Endodermal cell (in vitro differentiated cells): ENCODE measurements around the gene POLR1D. TPM values are rescaled to one million over a fixed set of nuclear protein-coding genes. Genes with fewer than 3 reads are reported as not detected.
"Not testable (repeated sequence)": the region's sequence is repeated elsewhere in the genome, so short reads cannot be mapped to it uniquely, and the experiment has no call there.

Experiments
- DNase-seq: peaks from one replicate; pipeline ENCODE4 v3.0.0-alpha.2; 2017
- H3K27ac ChIP-seq: 2 replicates; pipeline ENCODE4 v1.5.1; 2013; ENCODE audit warnings: mild to moderate bottlenecking, low read depth, low read length, moderate library complexity
- H3K27me3 ChIP-seq: 2 replicates; pipeline ENCODE4 v1.6.1; 2013; ENCODE audit warnings: mild to moderate bottlenecking, low read length, moderate library complexity; ENCODE audit not compliant: insufficient read depth, control insufficient read depth, poor library complexity, severe bottlenecking
- H3K36me3 ChIP-seq: 2 replicates; pipeline ENCODE4 v1.7.0; 2013; ENCODE audit warnings: mild to moderate bottlenecking, low read length, moderate library complexity; ENCODE audit not compliant: control insufficient read depth, insufficient read depth
- H3K4me1 ChIP-seq: one replicate; pipeline ENCODE4 v1.7.0; 2013; ENCODE audit warnings: low read length; ENCODE audit not compliant: control insufficient read depth, insufficient read depth
- H3K4me3 ChIP-seq: 2 replicates; pipeline ENCODE4 v1.5.1; 2013; ENCODE audit warnings: mild to moderate bottlenecking, low read length, moderate library complexity
- H3K9ac ChIP-seq: 2 replicates; pipeline ENCODE4 v1.6.1; 2013; ENCODE audit warnings: mild to moderate bottlenecking, low read length, moderate library complexity; ENCODE audit not compliant: poor library complexity, severe bottlenecking; ENCODE audit errors: extremely low read depth
- H3K9me3 ChIP-seq: 2 replicates; pipeline ENCODE4 v1.6.1; 2013; ENCODE audit warnings: mild to moderate bottlenecking, low read length, moderate library complexity; ENCODE audit not compliant: control insufficient read depth
- H3K27ac Mint-ChIP-seq: 2 replicates; pipeline ENCODE4 v1.8.0; 2020; ENCODE audit warnings: mixed read lengths
- H3K27me3 Mint-ChIP-seq: 2 replicates; pipeline ENCODE4 v1.8.0; 2021; ENCODE audit warnings: mild to moderate bottlenecking, mixed read lengths; ENCODE audit not compliant: insufficient read depth
- H3K36me3 Mint-ChIP-seq: 2 replicates; pipeline ENCODE4 v1.8.0; 2020; ENCODE audit warnings: low read depth, mixed read lengths
- H3K4me1 Mint-ChIP-seq: 2 replicates; pipeline ENCODE4 v1.8.0; 2020; ENCODE audit warnings: mixed read lengths
- H3K4me3 Mint-ChIP-seq: 2 replicates; pipeline ENCODE4 v1.8.0; 2020; ENCODE audit warnings: mild to moderate bottlenecking, moderate library complexity, mixed read lengths
- H3K9me3 Mint-ChIP-seq: 2 replicates; pipeline ENCODE4 v1.8.0; 2020; ENCODE audit warnings: mild to moderate bottlenecking, mixed read lengths
- WGBS, 2 experiments: methylation state at CpG; one replicate each; pipeline versions ENCODE4 v1.1.5 to v1.1.7; 2013; ENCODE audit warnings: missing lambda C conversion rate in 2 of 2, mixed read lengths in 1 of 2; ENCODE audit not compliant: insufficient coverage in 1 of 2, insufficient read length in 1 of 2; 5-methylcytosine and 5-hydroxymethylcytosine counted together
- total RNA-seq, 2 donors: library from RNA; stranded (reverse); fragmentation: NEBNext Ultra II Directional in 1 of 2; extraction: Animal tissue kit (Norgen Biotek cat#: 25700) in 1 of 2; gene quantifications; 2 replicates in 1 of 2; 3 replicates in 1 of 2; pipeline ENCODE4 v1.2.1, GENCODE V29; 2021
- TF ChIP-seq, protein P1 (sequence below): fragments of 200-600 bp; sonication (generic); conservative IDR thresholded peaks from 2 replicates; pipeline ENCODE4 v1.5.0; 2021; ENCODE audit warnings: antibody characterized with exemption, mild to moderate bottlenecking

Gene POLR1D
- total RNA-seq, 2 donors from 2014 or later = 135 to 136 TPM

DNA sequence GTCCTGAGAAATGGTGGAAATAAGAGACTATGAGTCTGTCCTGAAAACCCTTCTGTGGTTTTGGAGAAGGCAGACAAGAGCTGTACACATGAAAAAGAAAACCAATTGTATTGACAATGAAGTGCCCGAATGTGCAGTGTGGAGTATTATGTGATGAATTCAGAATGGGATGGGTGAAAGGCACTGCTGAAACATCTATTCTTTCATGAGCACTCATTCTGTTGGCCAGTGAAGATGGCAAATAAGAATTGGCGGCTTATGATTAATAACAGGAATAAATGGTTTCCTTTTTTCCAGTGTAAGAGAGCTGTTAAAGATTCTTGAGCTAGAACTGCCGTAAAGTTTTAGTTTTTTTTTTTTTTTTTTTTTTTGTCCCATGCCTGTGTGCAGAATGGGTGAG is 5.7 kb downstream of the POLR1D start:
- WGBS, 2 experiments = 96 to 100% methylated on average over 1 to 3 of the region's 3 CpGs
- H3K4me1 ChIP-seq = peaks cover 8% of the 10 kb centered on the region
- Mint-ChIP-seq H3K9me3 (no peaks in the 10 kb centered on the region), H3K4me3 (no peak overlapping the region), H3K36me3 (peaks cover 34% of the 10 kb centered on the region), H3K4me1 (peaks cover 27% of the 10 kb centered on the region), H3K27me3 (no peaks in the 10 kb centered on the region), H3K27ac (no peak overlapping the region)
- H3K9me3 ChIP-seq = no peaks in the 10 kb centered on the region
- DNase-seq = no peak
- TF ChIP-seq, protein P1, sequence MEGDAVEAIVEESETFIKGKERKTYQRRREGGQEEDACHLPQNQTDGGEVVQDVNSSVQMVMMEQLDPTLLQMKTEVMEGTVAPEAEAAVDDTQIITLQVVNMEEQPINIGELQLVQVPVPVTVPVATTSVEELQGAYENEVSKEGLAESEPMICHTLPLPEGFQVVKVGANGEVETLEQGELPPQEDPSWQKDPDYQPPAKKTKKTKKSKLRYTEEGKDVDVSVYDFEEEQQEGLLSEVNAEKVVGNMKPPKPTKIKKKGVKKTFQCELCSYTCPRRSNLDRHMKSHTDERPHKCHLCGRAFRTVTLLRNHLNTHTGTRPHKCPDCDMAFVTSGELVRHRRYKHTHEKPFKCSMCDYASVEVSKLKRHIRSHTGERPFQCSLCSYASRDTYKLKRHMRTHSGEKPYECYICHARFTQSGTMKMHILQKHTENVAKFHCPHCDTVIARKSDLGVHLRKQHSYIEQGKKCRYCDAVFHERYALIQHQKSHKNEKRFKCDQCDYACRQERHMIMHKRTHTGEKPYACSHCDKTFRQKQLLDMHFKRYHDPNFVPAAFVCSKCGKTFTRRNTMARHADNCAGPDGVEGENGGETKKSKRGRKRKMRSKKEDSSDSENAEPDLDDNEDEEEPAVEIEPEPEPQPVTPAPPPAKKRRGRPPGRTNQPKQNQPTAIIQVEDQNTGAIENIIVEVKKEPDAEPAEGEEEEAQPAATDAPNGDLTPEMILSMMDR = no peak
- no peak overlapping the region for H3K9ac ChIP-seq
- H3K36me3 ChIP-seq = peaks cover 24% of the 10 kb centered on the region
- H3K27ac ChIP-seq = no peak overlapping the region
- H3K27me3 ChIP-seq = no peaks in the 10 kb centered on the region
- no peak overlapping the region for H3K4me3 ChIP-seq

DNA sequence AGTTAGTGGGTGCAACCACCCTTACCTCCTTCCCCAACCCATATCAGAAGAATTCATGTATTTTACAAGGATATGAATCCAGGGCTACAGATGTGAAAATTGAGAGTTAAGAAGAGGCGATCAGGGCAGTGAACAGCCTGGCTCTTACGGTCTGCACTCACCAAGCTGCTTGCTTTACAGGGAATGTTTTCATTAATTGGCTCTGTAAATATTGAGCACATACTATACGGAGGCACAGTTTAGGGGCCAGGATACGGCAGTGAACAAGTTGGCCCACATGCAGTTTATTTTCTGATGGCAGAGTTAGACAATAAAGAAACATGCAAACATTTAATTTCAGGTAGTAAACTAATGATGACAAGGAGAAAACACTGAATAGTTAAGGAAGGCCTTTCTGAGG is 6.4 kb downstream of the POLR1D start:
- Mint-ChIP-seq H3K4me3 (no peak overlapping the region), H3K4me1 (peaks cover 21% of the 10 kb centered on the region), H3K27me3 (no peaks in the 10 kb centered on the region), H3K36me3 (peaks cover 33% of the 10 kb centered on the region), H3K9me3 (no peaks in the 10 kb centered on the region), H3K27ac (no peak overlapping the region)
- no peak for DNase-seq
- TF ChIP-seq, protein P1 = no peak
- H3K4me1 ChIP-seq = peaks cover 4% of the 10 kb centered on the region
- WGBS, 2 experiments = 80 to 81% methylated on average over 4 of the region's 4 CpGs
- H3K36me3 ChIP-seq = peaks cover 21% of the 10 kb centered on the region
- no peak overlapping the region for H3K27ac ChIP-seq
- no peak overlapping the region for H3K4me3 ChIP-seq
- H3K9ac ChIP-seq = no peak overlapping the region
- H3K9me3 ChIP-seq = no peaks in the 10 kb centered on the region
- H3K27me3 ChIP-seq = no peaks in the 10 kb centered on the region

DNA sequence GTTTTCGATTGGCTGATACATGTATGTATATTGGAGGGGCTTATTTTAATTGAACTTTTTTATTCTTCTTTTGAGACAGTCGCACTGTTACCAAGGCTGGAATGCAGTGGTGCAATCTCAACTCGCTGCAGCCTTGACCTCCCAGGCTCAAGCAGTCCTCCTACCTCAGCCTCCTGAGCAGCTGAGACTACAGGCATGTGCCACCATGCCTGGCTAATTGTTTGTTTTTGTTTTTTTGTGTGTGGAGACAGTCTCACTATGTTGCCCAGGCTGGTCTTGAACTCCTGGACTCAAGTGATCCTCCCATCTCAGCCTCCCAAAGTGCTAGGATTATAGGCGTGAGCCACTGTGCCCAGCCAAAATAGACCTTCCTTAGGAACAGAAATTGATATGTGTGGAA is 7.1 kb downstream of the POLR1D start:
- H3K9ac ChIP-seq, H3K27me3 ChIP-seq, H3K27me3 Mint-ChIP-seq, H3K4me1 ChIP-seq, H3K9me3 Mint-ChIP-seq, H3K4me3 Mint-ChIP-seq, H3K9me3 ChIP-seq, DNase-seq, H3K27ac ChIP-seq, H3K4me3 ChIP-seq, H3K27ac Mint-ChIP-seq: not testable (repeated sequence)
- peaks cover 16% of the 10 kb centered on the region for H3K4me1 Mint-ChIP-seq
- H3K36me3 ChIP-seq = peaks cover 18% of the 10 kb centered on the region
- WGBS, 2 experiments = 92 to 98% methylated on average over 2 to 4 of the region's 4 CpGs
- peaks cover 27% of the 10 kb centered on the region for H3K36me3 Mint-ChIP-seq

DNA sequence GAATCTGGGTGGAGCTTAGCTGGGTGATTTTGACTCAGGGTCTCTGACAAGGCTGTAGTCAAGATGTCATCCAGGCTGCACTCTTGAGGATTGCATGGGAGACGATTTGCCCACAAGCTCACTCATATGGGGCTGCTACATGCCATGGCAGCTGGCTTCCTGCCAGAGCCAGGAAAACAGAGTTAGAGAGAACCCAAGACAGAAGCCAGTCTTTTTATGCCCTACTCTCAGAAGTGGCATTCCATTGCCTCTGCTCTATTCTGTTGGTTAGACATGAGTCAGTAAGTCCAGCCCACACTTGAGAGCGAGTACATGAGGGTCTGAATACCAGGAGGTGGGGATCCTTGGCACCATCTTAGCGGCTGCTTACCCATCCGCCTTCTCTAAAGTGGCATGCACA is 9.5 kb downstream of the POLR1D start:
- H3K27ac ChIP-seq = no peak overlapping the region
- Mint-ChIP-seq H3K4me3 (no peak overlapping the region), H3K4me1 (peaks cover 7% of the 10 kb centered on the region), H3K27me3 (no peaks in the 10 kb centered on the region), H3K36me3 (peaks cover 16% of the 10 kb centered on the region), H3K9me3 (no peaks in the 10 kb centered on the region), H3K27ac (no peak overlapping the region)
- H3K9me3 ChIP-seq = no peaks in the 10 kb centered on the region
- H3K36me3 ChIP-seq = peaks cover 7% of the 10 kb centered on the region
- H3K4me1 ChIP-seq = no peaks in the 10 kb centered on the region
- WGBS, 2 experiments = 90 to 95% methylated on average over 2 to 4 of the region's 4 CpGs
- no peak overlapping the region for H3K4me3 ChIP-seq
- H3K27me3 ChIP-seq = no peaks in the 10 kb centered on the region
- no peak for DNase-seq
- TF ChIP-seq, protein P1 = no peak
- H3K9ac ChIP-seq = no peak overlapping the region
